ENCODE results near the gene TTC33.
"Not testable (repeated sequence)": the region's sequence is repeated elsewhere in the genome, so short reads cannot be mapped to it uniquely, and the experiment has no call there.

Gene TTC33

DNA sequence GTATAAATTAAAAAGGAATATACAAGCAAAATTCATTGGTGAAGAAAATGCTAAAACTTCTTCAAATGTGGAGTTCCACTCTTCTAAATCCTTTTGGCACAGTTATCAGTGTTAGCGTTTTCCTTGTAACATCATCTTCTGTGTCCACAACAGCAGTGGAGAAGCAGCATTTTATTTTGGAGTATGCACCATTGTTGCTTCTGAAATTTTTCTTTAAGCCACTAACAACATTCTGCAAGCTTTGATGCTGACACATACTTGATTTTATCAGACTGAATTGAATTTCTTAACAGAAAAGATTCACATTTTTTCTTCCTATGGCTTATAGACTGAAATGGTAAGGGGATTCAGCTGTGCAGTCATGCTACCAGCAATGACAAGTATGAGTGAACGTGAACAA is 136.8 kb downstream of the TTC33 start:
- in situ Hi-C loops (cut with MboI; ENCODE audit: low sequenced_read_pairs) = no loop called here

DNA sequence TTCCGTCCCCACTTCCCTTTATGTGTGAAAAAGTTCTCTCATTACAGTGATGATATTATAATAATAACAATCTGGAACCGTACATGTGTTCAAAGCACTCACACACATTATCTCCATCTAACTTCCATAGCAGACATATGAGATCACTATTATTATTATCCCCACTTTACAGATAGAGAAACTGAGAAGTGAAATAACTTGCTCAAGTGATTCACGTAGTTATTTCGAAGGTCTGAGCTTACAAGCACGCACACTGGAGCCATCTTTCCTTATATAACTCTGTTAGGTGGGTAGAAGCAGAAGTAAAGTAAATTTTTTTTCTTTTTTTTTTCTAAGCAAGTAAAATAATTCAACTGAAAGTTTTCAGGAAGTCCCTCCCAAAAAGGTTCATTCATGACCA is 139.0 kb downstream of the TTC33 start:
- in situ Hi-C loops (cut with MboI; ENCODE audit: low sequenced_read_pairs) = no loop called here

DNA sequence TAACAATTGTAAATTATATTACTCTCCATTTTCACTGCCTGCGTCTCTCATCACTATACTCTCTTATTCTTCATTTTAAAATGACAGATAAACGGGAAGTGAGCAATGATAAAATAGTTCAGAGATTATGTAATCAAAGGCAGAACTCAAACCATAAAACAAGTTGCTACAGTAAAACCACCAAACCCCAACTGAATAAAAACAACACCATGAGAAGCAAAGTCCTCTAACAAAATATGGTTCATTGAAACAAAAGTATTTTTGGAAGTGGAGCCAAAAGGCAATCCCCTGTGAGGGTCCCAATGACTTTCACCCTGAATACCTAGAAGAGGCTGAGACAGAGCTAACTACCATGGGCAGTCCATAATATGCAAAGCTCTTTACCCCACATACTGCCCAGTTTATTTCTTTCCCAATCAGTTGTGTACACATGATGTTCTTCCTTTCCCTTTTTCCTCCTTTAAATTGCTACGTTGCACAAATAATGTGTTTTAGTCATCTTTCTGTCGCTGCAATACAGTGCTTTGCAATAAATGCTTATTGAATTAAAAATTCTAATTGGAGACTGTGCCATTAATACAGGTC is 140.1 kb downstream of the TTC33 start:
- in situ Hi-C loops (cut with MboI; ENCODE audit: low sequenced_read_pairs) = no loop called here

DNA sequence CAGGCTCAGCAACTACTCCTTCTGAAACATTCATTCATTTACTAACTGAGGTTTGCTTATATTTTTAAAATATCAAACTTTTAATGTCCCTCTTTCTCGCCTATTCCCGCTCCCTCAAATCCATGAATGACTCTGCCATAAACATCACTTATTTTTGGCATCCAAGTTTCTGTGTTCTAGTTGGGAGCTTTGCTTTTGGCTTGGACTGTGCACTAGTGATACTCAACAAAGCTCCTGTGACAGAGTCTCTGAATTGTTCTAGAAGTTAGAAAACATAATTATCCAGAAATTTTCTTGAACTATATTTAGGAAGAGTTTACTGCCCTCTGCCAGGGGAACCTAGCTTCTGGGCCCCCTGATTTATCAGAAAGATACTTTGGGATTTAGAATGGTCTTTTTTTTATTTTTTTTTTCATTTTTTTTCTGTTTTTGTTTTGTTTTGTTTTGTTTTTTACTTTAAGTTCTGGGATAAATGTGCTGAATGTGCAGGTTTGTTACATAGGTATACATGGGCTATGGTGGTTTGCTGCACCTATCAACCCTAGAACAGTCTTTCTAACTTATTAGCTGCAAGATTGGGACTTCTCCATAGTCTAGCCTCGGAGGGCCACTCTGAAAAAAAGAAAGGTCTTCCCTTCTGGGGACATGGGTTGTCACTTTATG is 140.7 kb downstream of the TTC33 start:
- in situ Hi-C loops (cut with MboI; ENCODE audit: low sequenced_read_pairs) = no loop called here

DNA sequence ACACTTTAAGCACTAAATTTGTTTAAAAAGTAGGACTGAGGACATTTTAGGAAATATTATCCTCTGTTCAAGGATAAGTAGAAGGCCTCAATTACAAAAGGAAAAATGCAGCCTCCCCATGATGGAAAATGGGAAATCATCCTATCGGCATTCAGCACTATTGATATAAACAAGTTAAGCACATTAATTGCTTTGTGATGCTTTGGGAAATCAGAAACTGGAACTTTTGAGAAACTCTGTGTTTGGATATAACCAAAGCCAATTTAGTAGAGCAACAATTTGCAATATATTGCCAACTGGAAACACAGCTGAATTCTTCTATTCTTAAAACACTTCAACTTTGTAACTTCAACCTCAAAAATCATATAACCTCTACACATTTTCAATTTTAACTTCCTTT is 141.3 kb downstream of the TTC33 start:
- in situ Hi-C loops (cut with MboI; ENCODE audit: low sequenced_read_pairs) = no loop called here

DNA sequence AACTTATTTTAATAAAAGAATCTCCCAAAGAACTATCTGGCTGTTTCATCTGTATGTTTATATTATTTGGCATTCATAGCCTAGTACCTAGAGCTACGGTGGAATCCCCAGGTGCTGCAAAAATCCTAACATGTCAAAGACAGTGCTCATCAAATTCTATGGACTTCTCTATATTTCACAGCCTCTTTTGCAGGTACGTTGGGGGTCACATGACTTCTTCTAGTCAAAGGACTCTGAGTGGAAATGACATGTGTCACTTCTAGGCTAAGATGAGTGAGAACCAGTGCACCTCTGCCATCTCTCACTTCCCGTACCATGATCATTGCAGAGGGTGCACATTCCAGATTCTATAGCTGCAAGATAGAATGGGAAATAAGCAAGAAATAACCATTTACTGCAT is 148.6 kb downstream of the TTC33 start:
- in situ Hi-C loops (cut with MboI; ENCODE audit: low sequenced_read_pairs) = no loop called here

DNA sequence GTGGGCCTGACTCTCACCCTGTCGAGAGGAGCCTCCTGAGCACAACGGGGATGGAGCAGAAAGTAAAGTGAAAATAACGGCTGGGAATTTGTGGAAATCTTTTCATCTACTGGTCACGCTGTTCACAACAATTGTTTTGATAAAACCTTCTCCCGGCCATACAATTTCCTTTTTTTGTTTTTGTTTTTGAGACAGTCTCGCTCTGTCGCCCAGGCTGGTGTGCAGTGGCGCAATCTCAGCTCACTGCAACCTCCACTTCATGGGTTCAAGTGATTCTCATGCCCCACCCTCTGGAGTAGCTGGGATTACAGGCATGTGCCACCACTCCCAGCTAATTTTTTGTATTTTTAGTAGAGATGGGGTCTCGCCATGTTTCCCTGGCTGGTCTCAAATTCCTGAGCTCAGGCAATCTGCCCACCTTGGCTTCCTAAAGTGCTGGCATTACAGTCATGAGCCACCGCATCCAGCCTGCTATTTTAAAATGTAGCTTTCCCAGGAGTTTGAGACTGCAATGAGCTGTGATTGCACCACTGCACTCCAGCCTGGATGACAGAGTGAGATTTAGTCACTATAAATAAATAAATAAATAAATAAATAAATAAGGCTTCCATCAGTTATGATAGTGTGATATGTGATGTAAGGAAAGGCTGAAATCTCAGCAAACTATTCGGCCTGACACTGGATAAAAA is 149.5 kb downstream of the TTC33 start:
- in situ Hi-C loops (cut with MboI; ENCODE audit: low sequenced_read_pairs) = no loop called here

DNA sequence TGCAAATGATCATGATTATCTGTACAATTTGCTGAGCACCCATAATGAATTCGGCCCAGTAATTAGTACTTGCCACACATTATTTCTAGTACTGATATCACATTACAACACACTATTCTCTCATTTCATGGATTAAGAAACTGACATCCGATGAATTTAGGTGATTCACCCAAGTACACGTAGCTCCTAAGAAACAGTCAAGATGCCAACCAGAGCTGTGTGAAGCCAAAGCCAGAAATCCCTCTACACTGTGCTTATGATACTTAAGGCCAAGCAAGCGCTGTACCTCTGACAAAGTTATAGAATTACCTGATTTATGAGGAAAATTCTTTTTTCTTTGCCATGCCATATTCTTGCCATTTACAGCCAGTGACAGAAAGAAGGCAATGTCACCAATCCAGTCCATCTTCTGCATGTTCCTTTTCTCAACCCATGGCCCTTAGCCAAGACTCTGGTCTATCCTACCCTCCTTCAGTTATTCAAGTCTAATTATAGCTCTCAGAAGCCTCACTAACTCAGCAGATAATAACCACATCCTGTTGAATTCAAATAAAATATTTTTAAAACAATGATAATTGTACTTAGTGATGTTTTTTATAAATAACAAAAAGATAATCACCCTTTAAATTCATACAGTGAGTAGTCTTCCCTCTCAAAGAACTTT is 150.3 kb downstream of the TTC33 start:
- in situ Hi-C loops (cut with MboI; ENCODE audit: low sequenced_read_pairs) = no loop called here

DNA sequence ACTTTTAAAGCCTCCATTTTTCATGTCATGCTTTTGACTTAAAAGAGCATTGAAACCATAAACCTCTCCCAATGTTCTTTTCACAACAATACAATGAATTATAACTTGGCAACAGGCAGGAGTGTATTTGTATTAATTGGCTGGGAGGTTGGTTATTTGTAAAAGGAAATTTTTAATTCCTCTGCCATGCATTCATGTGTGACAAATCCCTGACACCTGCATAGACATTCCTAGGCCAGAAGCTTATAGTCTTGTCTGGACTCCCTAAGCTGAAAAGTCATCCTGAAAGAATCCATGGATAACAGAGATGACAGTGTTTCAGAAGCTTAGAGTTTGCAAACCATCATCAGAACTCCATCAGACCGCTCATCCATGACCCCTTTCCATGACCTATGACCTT is 152.4 kb downstream of the TTC33 start:
- in situ Hi-C loops (cut with MboI; ENCODE audit: low sequenced_read_pairs) = no loop called here

DNA sequence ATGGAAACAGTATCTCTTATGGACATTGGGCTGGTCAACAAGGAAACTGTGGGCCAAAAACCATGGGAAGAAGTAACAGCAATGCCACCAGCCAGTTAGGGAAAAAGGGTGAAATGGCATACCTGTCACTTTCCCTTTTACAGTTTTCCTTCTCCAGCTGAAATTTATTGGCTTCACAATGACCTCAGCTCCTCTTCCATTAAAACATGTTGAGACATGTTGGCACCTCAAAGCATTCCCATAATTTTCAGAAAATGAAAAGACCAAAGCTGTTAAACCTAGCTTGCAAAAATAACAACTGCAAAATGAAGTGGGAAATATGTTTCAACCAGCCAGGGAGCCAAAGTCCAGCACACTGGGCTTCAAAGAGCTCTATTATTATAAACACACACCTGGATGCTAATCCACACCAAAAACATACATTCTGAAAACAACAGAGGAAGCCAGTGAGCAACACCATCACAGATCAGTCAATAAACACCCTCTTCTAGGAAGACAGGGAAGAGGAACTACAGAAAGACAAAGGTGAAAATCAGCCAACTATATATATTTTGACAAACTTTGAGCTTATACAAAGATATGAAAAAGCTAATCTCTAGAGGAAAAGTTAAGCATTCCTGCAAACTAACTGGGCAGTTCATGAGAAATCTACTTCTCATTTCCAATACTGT is 154.4 kb downstream of the TTC33 start:
- in situ Hi-C loops (cut with MboI; ENCODE audit: low sequenced_read_pairs) = no loop called here

DNA sequence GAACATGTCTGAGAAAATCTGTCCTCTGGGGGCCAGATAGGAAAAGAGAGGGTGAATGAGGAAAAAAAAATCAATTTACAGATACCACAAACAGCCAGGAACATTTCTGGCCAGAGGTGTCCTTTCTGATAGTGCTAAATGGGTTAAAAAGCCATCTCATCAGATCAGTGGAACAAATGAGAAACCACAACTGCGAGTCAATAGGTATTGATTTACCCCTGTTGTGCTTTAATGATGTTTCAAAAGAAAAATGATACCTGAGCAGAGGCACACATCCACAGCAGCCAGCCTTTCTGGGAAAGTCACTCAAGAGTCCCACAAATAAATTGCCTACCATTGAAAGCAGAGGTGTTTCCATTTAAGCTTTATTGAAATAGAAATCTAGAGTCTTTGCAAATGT is 155.4 kb downstream of the TTC33 start:
- in situ Hi-C loops (cut with MboI; ENCODE audit: low sequenced_read_pairs) = no loop called here

DNA sequence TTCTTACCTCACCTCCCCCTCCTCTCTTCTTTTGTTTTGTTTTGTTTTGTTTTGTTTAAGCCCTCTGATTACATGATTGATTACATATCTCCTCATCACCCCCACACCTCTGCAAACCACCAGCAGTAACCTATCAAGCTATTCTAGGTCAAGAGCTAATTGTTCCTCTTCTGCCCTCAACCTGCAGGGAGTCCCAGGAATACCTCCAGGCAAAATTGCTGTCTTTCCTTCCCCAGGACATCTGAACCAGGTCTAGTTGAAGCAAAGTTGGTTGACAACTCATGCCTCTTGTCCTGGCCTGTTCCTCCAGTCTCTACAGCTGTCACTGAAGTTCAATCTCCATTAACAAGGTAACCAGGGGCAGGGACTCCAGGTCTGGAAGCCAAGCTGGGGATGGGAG is 156.1 kb downstream of the TTC33 start:
- in situ Hi-C loops (cut with MboI; ENCODE audit: low sequenced_read_pairs) = no loop called here

DNA sequence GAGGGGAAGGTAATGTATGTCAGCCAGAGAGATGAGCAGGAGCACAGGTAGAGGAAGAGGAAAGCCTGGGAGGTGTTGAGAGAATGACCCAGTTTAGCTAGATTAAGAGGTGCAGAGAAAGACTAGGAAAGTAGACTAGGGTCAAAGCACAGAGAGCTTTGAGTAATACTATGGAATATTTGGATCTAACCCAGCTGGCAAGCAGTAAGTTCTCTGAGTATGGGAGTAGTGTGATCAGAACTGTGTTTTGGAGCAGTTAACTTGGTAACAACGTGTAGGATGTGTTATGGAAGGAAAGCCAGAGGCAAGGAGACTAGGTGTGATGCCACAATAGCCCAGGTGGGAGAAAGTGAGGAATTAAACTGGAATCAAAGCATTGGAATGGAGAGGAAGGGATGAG is 160.9 kb downstream of the TTC33 start:
- in situ Hi-C loops (cut with MboI; ENCODE audit: low sequenced_read_pairs) = no loop called here

DNA sequence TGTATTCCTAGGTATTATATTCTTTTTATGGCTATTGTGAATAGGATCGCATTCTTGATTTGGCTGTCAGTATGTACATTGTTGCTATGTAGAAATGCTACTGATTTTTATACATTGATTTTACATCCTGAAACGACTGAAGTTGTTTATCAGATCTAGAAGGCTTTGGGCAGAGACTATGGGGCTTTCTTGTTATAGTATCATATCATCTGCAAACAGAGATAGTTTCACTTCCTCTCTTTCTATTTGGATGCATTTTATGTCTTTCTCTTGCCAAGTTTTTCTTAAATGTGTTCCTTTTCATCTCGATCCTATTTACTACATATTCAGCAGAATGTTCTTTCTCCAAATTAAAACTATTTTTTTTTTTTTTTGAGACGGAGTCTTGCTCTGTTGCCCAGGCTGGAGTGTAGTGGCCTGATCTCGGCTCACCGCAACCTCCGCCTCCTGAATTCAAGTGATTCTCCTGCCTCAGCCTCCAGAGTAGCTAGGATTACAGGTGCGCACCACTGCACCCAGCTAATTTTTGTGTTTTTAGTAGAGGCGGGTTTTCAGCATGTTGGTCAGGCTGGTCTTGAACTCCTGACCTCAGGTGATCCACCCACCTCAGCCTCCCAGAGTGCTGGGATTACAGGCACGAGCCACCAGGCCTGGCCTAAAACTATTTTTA is 163.9 kb downstream of the TTC33 start:
- in situ Hi-C loops (cut with MboI; ENCODE audit: low sequenced_read_pairs) = not testable (repeated sequence)

DNA sequence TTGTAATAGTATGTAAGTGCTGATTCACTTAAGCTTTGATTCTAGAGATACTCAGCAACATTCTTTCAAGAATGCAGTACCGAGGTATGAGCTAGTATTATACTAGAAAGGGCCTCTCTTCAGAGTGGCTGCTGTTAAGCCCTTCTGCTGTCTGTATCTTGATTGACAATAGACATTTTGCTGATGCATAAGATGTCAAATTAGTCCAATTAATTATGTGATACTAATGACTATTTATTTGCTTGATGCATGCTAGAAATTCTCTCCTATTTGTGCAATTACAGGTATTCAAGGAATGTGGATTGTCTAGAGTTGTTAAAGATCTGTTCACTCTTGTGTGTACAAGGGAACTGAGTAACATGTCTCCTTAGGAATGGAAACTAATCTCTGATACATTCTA is 168.4 kb downstream of the TTC33 start:
- in situ Hi-C loops (cut with MboI; ENCODE audit: low sequenced_read_pairs) = no loop called here

DNA sequence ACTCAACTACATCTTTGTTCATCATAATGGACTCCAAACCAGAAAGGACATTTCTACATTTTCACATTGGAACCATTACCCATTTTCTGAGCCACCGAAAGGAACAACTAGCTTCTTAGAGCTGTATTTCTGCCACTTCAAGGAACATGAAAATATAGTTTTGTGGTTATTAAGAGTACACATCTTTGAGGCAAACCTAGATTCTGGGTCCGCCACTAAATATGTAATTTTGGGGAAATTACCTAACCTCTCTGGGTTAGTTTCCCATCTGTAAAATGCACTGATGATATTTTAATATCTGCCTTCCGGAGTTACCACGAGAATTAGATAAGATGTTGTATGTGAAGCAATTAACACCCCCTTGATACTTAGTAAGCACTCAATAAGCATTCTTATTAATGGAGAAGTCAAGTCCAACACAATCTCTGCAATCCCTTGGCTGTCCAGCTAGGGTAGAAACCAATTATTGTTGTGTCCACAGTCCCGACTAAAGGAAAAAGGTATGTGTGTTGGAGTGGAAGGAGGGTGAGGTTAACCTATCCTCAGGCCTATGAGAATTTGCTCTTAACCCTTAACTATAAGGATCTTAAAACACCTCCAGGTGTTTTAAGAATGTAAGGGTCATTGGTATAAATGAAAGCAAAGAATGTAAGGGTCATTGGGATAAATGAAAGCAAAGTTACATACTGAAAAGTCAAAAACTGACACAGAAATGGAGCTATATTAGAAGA is 170.1 kb downstream of the TTC33 start:
- in situ Hi-C loops (cut with MboI; ENCODE audit: low sequenced_read_pairs) = no loop called here

DNA sequence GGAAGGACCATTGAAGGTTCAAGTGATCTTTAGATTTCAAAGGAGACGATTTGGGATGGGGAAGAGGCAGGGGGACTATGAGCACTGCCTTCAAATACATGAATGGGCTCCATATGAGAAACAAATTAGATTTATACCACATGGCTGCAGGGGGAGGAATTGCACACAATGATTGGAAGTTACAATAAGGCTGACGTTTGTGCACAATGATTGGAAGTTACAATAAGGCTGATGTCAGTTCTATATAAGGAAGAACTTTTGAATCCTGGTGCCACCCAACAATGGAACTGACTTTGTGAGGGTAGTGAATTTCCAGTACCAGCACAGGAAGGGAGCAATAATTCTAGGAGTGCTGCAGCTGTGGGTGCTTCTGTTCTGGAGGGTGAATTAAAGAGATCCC is 171.7 kb downstream of the TTC33 start:
- in situ Hi-C loops (cut with MboI; ENCODE audit: low sequenced_read_pairs) = no loop called here

DNA sequence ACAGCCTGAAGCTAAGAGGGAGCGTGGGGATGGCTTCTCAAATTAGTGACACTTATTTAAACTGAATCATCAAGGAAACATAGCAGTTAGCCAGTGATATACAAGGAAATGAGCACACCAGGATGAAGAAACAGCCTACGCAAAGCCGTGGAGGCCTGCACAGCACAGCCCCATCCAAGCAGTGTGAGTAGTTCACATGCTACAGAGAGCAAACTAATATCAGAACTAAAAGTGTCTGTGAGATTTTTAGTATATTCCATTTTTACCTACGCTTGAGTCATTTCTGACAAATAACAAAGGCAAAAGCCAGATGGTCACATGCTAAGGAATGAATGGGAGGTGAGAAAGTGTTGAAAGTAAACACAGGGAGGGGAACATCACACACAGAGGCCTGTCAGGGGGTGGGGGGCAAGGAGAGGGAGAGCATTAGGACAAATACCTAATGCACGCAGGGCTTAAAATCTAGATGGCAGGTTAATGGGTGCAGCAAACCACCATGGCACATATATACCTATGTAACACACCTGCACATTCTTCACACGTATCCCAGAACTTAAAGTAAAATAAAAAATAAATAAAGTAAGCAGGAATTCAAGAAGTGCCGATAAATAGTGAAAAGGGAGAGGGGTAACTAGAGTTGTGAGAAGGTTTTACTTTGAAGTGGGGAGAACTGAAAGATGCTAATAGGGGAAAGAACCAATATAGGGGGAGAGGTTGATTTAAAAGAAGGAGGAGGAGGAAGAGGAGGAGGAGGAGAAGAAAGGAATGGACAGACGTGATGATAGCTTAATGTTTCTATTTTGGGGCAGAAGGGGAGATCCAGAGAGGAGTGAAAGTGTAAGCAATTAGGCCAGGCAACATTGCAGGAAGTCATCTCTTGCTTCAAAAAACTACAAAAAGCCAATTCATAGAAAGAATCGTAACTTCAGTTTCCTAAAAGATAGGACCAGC is 177.0 kb downstream of the TTC33 start:
- in situ Hi-C loops (cut with MboI; ENCODE audit: low sequenced_read_pairs) = no loop called here

DNA sequence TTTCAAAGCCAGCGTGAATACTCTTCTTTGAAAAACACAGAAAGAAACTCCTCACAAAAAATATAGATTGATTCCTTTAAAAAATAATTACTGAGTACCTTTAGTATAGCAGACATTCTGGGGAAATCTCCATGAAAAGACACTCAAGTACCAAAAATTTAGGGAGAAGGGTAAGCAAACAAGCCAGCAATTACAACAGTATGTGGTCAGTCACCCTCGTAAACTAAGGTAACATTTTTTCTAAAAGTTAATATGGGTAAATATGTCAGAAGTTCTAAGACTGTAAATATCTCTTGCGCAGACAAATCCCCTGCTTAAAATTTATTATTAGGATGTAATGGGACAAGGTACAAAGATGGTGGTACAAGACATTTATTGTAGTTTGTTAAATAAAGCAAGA is 178.0 kb downstream of the TTC33 start:
- in situ Hi-C loops (cut with MboI; ENCODE audit: low sequenced_read_pairs) = no loop called here
